A673 (cell line): ENCODE measurements around the gene KIAA0319L. TPM values are rescaled to one million over a fixed set of nuclear protein-coding genes. Genes with fewer than 3 reads are reported as not detected.

Experiments
- BruUV-seq: library from RNA; stranded (reverse); fragments of 400-500 nt; replicated peaks from 2 replicates; lab custom pipeline; 2021; lab: Mats Ljungman, UMichigan
- CTCF ChIA-PET: fragments of 300-600 bp; sonication (Branson Sonifier 250); formaldehyde crosslinking; loops from one replicate; lab custom pipeline; 2022; ENCODE audit warnings: antibody characterized with exemption; lab: Charles Lee
- POLR2A ChIA-PET: fragments of 300-600 bp; sonication (Branson Sonifier 250); formaldehyde crosslinking; loops from one replicate; lab custom pipeline; 2022; ENCODE audit warnings: antibody characterized with exemption; ENCODE audit not compliant: low non-redundant PET; lab: Charles Lee
- DNase-seq: peaks from one replicate; pipeline ENCODE4 v3.0.0-alpha.2; 2015; ENCODE audit warnings: low spot score
- H3K27ac ChIP-seq: fragments of 200-600 bp; sonication (generic); 2 replicates; pipeline ENCODE4 v1.5.1; 2016; ENCODE audit warnings: mixed run types, low read depth, mild to moderate bottlenecking, mixed read lengths, antibody characterized with exemption, low read length; ENCODE audit not compliant: poor library complexity, severe bottlenecking
- H3K27me3 ChIP-seq: fragments of 200-600 bp; sonication (generic); replicated peaks from 2 replicates; pipeline ENCODE4 v1.6.1; 2017; ENCODE audit warnings: mixed run types, low read depth, mild to moderate bottlenecking, mixed read lengths, antibody characterized with exemption, low read length; ENCODE audit not compliant: insufficient read depth, poor library complexity
- H3K36me3 ChIP-seq: fragments of 200-600 bp; sonication (generic); 2 replicates; pipeline ENCODE4 v1.6.1; 2016; ENCODE audit warnings: mixed run types, mild to moderate bottlenecking, mixed read lengths, antibody characterized with exemption, low read length; ENCODE audit not compliant: insufficient read depth, poor library complexity, severe bottlenecking
- H3K4me1 ChIP-seq: fragments of 200-600 bp; sonication (generic); 2 replicates; pipeline ENCODE4 v1.6.1; 2017; ENCODE audit warnings: mixed run types, mild to moderate bottlenecking, mixed read lengths, antibody characterized with exemption, low read length; ENCODE audit not compliant: insufficient read depth, poor library complexity, severe bottlenecking
- H3K4me3 ChIP-seq: fragments of 200-600 bp; sonication (generic); 2 replicates; pipeline ENCODE4 v1.5.1; 2016; ENCODE audit warnings: low read depth, mixed run types, mild to moderate bottlenecking, mixed read lengths, low read length; ENCODE audit not compliant: poor library complexity, severe bottlenecking
- H3K9me3 ChIP-seq: fragments of 200-600 bp; sonication (generic); 2 replicates; pipeline ENCODE4 v1.6.1; 2016; ENCODE audit warnings: mixed run types, low read depth, mild to moderate bottlenecking, mixed read lengths, antibody characterized with exemption, low read length; ENCODE audit not compliant: poor library complexity, severe bottlenecking
- EZH2 ChIP-seq: fragments of 200-600 bp; sonication (generic); IDR thresholded peaks from 2 replicates; pipeline ENCODE4 v1.6.1; 2017; ENCODE audit warnings: borderline replicate concordance, low read depth, mild to moderate bottlenecking, mixed read lengths, antibody characterized with exemption, low read length; ENCODE audit not compliant: poor library complexity, severe bottlenecking
- intact Hi-C: fragments of 100-400 bp; cut with micrococcal nuclease; formaldehyde crosslinking; loops from one replicate; pipeline ENCODE4 v1.10.0; 2022; ENCODE audit not compliant: unreplicated experiment
- total RNA-seq: library from RNA; stranded (reverse); gene quantifications from 2 replicates; pipeline ENCODE4 v1.2.3, GENCODE V29; 2021
- TF ChIP-seq, protein P1 (sequence below): fragments of 300-800, 200-600 bp; sonication (generic); conservative IDR thresholded peaks from 2 replicates; pipeline ENCODE4 v1.5.1; 2017; ENCODE audit warnings: low read depth, mild to moderate bottlenecking, antibody characterized with exemption, low read length, moderate library complexity, mixed read lengths

The KIAA0319L gene
- total RNA-seq, 1 experiment from 2014 or later = 33.7 TPM

DNA sequence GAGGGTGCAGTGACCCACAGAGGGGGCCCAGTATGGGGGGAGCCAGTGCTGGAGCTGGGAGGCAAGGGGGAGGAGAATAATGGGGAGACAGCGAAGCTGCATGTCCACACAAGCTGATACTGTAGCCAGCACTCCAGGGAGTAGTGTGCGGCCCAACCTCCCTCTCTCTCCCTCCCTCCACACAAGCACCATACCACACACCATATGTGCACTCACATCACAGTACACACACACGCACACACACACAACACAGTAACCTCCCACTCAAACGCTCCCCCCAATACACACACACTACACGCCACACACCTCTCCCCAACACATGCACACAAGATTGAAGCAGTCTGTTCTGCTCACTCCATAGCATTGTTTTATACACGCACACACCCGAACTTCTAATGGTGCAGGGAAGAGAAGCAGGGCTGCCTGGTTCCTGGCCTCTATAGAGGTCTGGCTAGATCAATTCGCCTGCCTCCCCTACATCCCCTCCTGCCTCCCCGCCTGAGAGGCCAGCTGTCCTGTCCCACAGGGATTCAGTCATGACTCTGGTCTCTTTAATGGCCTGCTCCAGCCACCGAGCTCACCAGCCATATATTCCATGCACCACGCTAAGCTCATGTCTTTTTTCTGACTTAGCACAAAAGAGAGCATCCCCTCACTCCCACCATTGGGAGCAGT, 4.2 kb upstream of the KIAA0319L start:
- TF ChIP-seq, protein P1, sequence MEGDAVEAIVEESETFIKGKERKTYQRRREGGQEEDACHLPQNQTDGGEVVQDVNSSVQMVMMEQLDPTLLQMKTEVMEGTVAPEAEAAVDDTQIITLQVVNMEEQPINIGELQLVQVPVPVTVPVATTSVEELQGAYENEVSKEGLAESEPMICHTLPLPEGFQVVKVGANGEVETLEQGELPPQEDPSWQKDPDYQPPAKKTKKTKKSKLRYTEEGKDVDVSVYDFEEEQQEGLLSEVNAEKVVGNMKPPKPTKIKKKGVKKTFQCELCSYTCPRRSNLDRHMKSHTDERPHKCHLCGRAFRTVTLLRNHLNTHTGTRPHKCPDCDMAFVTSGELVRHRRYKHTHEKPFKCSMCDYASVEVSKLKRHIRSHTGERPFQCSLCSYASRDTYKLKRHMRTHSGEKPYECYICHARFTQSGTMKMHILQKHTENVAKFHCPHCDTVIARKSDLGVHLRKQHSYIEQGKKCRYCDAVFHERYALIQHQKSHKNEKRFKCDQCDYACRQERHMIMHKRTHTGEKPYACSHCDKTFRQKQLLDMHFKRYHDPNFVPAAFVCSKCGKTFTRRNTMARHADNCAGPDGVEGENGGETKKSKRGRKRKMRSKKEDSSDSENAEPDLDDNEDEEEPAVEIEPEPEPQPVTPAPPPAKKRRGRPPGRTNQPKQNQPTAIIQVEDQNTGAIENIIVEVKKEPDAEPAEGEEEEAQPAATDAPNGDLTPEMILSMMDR = no peak
- TF ChIP-seq EZH2 = no peak
- peaks cover 9% of the 10 kb centered on the region for H3K36me3 ChIP-seq
- peaks cover 8% of the 10 kb centered on the region for H3K4me1 ChIP-seq
- no peaks in the 10 kb centered on the region for H3K9me3 ChIP-seq
- no peak overlapping the region for H3K27ac ChIP-seq
- H3K27me3 ChIP-seq = no peaks in the 10 kb centered on the region
- CTCF ChIA-PET = no interaction called here
- no TSS peak for BruUV-seq
- POLR2A ChIA-PET = no interaction called here
- H3K4me3 ChIP-seq = no peak overlapping the region
- intact Hi-C loops = no loop called here
- DNase-seq = no peak

DNA sequence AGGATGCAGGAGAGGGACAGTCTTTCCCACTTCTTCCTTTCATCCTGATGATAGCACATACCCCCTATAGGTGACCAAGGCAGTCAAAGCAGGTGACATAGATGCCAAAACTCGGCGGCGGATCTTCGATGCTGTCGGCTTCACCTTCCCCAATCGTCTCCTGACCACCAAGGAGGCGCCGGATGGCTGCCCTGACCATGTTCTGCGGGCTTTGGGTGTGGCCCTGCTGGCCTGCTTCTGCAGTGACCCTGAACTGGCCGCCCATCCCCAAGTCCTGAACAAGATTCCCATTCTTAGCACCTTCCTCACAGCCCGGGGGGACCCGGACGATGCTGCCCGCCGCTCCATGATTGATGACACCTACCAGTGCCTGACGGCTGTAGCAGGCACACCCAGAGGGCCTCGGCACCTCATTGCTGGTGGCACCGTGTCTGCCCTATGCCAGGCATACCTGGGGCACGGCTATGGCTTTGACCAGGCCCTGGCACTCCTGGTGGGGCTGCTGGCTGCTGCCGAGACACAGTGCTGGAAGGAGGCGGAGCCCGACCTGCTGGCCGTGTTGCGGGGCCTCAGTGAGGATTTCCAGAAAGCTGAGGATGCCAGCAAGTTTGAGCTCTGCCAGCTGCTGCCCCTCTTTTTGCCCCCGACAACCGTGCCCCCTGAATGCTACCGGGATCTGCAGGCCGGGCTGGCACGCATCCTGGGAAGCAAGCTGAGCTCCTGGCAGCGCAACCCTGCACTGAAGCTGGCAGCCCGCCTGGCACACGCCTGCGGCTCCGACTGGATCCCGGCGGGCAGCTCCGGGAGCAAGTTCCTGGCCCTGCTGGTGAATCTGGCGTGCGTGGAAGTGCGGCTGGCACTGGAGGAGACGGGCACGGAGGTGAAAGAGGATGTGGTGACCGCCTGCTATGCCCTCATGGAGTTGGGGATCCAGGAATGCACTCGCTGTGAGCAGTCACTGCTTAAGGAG, 3.3 kb upstream of the KIAA0319L start:
- ChIA-PET CTCF (no interaction called here), POLR2A (no interaction called here)
- intact Hi-C loops = no loop called here
- H3K4me1 ChIP-seq = peaks cover 14% of the 10 kb centered on the region
- no peaks in the 10 kb centered on the region for H3K9me3 ChIP-seq
- no peak for DNase-seq
- BruUV-seq = no TSS peak
- H3K36me3 ChIP-seq = peaks cover 9% of the 10 kb centered on the region
- TF ChIP-seq EZH2 = no peak
- no peak overlapping the region for H3K4me3 ChIP-seq
- H3K27me3 ChIP-seq = no peaks in the 10 kb centered on the region
- no peak overlapping the region for H3K27ac ChIP-seq

DNA sequence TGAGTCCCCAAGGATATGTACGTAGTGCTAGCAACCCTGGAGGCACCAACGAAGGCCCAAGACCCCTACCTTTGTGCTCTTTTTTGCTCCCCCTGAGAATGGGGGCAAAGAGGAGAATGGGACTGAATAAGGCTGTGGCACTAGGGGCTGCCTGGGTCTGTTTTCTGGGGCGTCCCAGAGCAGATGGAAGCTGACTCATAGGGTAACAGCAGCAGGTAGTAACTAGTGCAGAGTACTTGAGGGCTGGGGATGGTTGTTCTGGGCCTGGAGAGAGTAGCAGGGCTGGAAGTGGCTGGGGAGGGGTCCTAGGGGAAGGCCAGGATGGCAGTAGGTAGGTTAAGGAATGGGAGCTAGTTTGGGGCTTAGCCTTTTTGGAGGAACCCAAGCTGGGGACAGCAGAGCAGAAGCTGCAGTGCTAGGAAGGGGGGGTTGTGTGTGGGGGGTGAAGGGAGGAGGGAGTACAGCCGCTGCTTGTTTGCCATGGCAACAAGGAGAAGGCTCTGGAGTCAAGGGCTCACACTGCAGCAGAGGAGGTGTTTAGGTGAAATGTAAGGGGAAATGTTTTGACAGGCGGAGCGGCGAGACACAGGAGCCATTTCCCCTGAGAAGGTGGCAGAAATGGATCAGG, 2.2 kb upstream of the KIAA0319L start:
- Histone ChIP-seq H3K27me3 (no peaks in the 10 kb centered on the region), H3K4me1 (peaks cover 14% of the 10 kb centered on the region), H3K27ac (no peak overlapping the region), H3K36me3 (peaks cover 4% of the 10 kb centered on the region), H3K4me3 (no peak overlapping the region), H3K9me3 (no peaks in the 10 kb centered on the region)
- intact Hi-C loops = loop anchor here (5.0 kb wide), 1 partner anchor 367 kb away; the partner anchor contains the start of gene SFPQ
- no TSS peak for BruUV-seq
- ChIA-PET CTCF (interaction anchor here (0.7 to 0.8 kb wide), 2 partner anchors 109 to 170 kb away, joined by 3 read pairs; no protein-coding TSS in a partner anchor), POLR2A (no interaction called here)
- DNase-seq = no peak
- TF ChIP-seq EZH2 = no peak
- TF ChIP-seq, protein P1 = no peak
